HCEC 1CT (cell line): ENCODE data around the gene NPY1R.

Experiments used
- DNase-seq: peaks from one replicate; pipeline ENCODE4 v3.0.0-alpha.2; 2017

The NPY1R gene

GRCh38 chr4:163332526-163333406, at the start of gene NPY1R:
Gene NPY1R, minus strand, starts transcription at chr4:163332596. Its CDS starts 6,042 bp downstream, at chr4:163326554.
- DNase-seq, result peak; percentile 25

- DNase-seq, result no peak
Observed at GRCh38 chr4:163380703-163381102, 48.3 kb upstream of the NPY1R start.

- DNase-seq, result no peak
Observed at GRCh38 chr4:163378661-163379060, 46.3 kb upstream of the NPY1R start.

- DNase-seq, result no peak
Observed at GRCh38 chr4:163372029-163372428, 39.6 kb upstream of the NPY1R start.

- DNase-seq, result no peak
Observed at GRCh38 chr4:163367651-163368050, 35.3 kb upstream of the NPY1R start.

GRCh38 chr4:163356104-163356503, 23.7 kb upstream of the NPY1R start:
- no peak for DNase-seq

- no peak for DNase-seq
Observed at GRCh38 chr4:163353054-163353453, 20.7 kb upstream of the NPY1R start.

- no peak for DNase-seq
Observed at GRCh38 chr4:163350672-163351071, 18.3 kb upstream of the NPY1R start.

GRCh38 chr4:163344147-163345125, 12.0 kb upstream of the NPY1R start:
- DNase-seq, result no peak

- DNase-seq, result no peak
Observed at GRCh38 chr4:163343604-163344146, 11.3 kb upstream of the NPY1R start, which contains the start of gene NPY5R. Gene NPY5R, plus strand, starts transcription at chr4:163343892. Its CDS starts 6,382 bp downstream, at chr4:163350274.

- DNase-seq, result no peak
Observed at GRCh38 chr4:163335384-163335783, 3.0 kb upstream of the NPY1R start.

- DNase-seq, result no peak
Observed at GRCh38 chr4:163331629-163332376, 593 bp downstream of the NPY1R start.

GRCh38 chr4:163330916-163331628, 1.3 kb downstream of the NPY1R start:
- DNase-seq, result no peak

GRCh38 chr4:163317110-163317509, 15.3 kb downstream of the NPY1R start:
- DNase-seq, result no peak

GRCh38 chr4:163309466-163309865, 22.9 kb downstream of the NPY1R start:
- no peak for DNase-seq

- no peak for DNase-seq
Observed at GRCh38 chr4:163303069-163303468, 29.3 kb downstream of the NPY1R start.

GRCh38 chr4:163300445-163300844, 32.0 kb downstream of the NPY1R start:
- no peak for DNase-seq

GRCh38 chr4:163295138-163295537, 37.3 kb downstream of the NPY1R start:
- no peak for DNase-seq

- no peak for DNase-seq
Observed at GRCh38 chr4:163284304-163284703, 48.1 kb downstream of the NPY1R start.

- no peak for DNase-seq
Observed at GRCh38 chr4:163280703-163281519, 51.5 kb downstream of the NPY1R start.

GRCh38 chr4:163279713-163280112, 52.7 kb downstream of the NPY1R start:
- no peak for DNase-seq
